Panc1 (cell line): ENCODE results near the gene CNTNAP4.

ENCODE experiments used
- CTCF ChIP-seq: fragments of 450-650 bp; IDR thresholded peaks from 2 replicates; pipeline ENCODE4 v1.5.1; 2017; ENCODE audit warnings: mild to moderate bottlenecking
- POLR2AphosphoS5 ChIP-seq: IDR thresholded peaks from 2 replicates; pipeline ENCODE4 v1.6.1; 2012; ENCODE audit warnings: mild to moderate bottlenecking, low read depth, low read length, moderate library complexity

- TF ChIP-seq CTCF (peak; percentile 19; the same call in 1 of the 2 replicates), POLR2AphosphoS5 (no peak)
These were observed 1.8 kb downstream of the CNTNAP4 start for GRCh38 chr16:76278980-76279379.
